ENCODE data around the gene SSB.
"Not testable (repeated sequence)": the region's sequence is repeated elsewhere in the genome, so short reads cannot be mapped to it uniquely, and the experiment has no call there.

Gene SSB

DNA sequence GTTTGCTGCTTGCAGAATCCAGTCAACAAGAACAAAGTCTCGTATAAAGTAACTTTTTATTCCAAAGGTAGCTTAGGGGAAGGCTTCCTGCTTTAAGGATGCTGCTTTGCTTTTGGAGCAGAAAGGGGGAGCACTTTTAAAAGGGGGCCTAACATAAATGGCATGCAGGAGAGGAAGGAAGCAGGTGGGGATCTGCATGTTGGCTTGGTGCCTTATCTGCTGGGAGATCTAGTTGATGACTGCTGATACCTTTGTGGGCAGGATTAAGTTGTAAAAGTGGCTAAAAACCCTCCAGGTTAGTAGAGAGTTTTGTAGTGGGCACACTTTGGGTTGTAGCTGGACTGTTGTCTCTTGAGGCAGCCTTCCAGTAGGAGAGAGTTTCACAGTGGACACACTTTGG, 51.0 kb downstream of the SSB start:
- no peaks in the 10 kb centered on the region for H3K4me1 ChIP-seq (ENCODE audit: control insufficient read depth in 1 of 2, insufficient read depth in 2 of 2, low read length in 2 of 2)
- no peak overlapping the region for H3K4me3 ChIP-seq (ENCODE audit: low read depth in 1 of 2, low read length in 2 of 2)
- H3K27ac ChIP-seq (ENCODE audit: low read depth, low read length), result no peak overlapping the region
- no peaks in the 10 kb centered on the region for H3K27me3 ChIP-seq (ENCODE audit: control insufficient read depth in 1 of 2, insufficient read depth in 2 of 2, low read length in 2 of 2)
- H3K9ac ChIP-seq (ENCODE audit: low read depth in 1 of 2, low read length in 2 of 2), result no peak overlapping the region
- H3K9me3 ChIP-seq (ENCODE audit: control insufficient read depth in 1 of 2, low read length in 2 of 2), result peaks cover 0 to 2% of the 10 kb centered on the region in 2 donors
- H3K36me3 ChIP-seq (ENCODE audit: control insufficient read depth in 1 of 2, insufficient read depth in 2 of 2, low read length in 2 of 2), result no peaks in the 10 kb centered on the region

GRCh38 chr2:169853041-169853668, 54.5 kb downstream of the SSB start:
- H3K27ac ChIP-seq (ENCODE audit: low read depth, low read length), result no peak overlapping the region
- H3K4me3 ChIP-seq (ENCODE audit: low read depth in 1 of 2, low read length in 2 of 2), result no peak overlapping the region
- H3K9me3 ChIP-seq (ENCODE audit: control insufficient read depth in 1 of 2, low read length in 2 of 2), result peaks cover 0 to 2% of the 10 kb centered on the region in 2 donors
- H3K36me3 ChIP-seq (ENCODE audit: control insufficient read depth in 1 of 2, insufficient read depth in 2 of 2, low read length in 2 of 2), result no peaks in the 10 kb centered on the region
- no peaks in the 10 kb centered on the region for H3K4me1 ChIP-seq (ENCODE audit: control insufficient read depth in 1 of 2, insufficient read depth in 2 of 2, low read length in 2 of 2)
- no peaks in the 10 kb centered on the region for H3K27me3 ChIP-seq (ENCODE audit: control insufficient read depth in 1 of 2, insufficient read depth in 2 of 2, low read length in 2 of 2)
- no peak overlapping the region for H3K9ac ChIP-seq (ENCODE audit: low read depth in 1 of 2, low read length in 2 of 2)

DNA sequence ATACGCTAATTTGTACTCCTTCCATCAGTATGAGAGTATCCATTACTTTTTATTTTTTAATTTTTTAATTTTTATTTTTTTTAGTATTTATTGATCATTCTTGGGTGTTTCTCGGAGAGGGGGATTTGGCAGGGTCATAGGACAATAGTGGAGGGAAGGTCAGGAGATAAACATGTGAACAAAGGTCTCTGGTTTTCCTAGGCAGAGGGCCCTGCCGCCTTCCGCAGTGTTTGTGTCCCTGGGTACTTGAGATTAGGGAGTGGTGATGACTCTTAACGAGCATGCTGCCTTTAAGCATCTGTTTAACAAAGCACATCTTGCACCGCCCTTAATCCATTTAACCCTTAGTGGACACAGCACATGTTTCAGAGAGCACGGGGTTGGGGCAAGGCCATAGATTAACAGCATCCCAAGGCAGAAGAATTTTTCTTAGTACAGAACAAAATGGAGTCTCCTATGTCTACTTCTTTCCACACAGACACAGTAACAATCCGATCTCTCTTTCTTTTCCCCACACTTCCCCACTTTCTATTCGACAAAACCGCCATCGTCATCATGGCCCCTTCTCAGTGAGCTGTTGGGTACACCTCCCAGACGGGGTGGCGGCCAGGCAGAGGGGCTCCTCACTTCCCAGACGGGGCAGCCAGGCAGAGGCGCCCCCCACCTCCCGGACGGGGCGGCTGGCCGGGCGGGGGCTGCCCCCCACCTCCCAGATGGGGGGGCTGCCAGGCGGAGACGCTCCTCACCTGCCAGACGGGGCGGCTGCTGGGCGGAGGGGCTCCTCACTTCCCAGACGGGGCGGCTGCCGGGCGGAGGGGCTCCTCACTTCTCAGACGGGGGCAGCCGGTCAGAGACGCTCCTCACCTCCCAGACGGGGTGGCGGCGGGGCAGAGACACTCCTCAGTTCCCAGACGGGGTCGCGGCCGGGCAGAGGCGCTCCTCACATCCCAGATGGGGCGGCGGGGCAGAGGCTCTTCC, 56.9 kb downstream of the SSB start:
- not testable (repeated sequence) for H3K27ac ChIP-seq (ENCODE audit: low read depth, low read length); H3K36me3 ChIP-seq (ENCODE audit: control insufficient read depth in 1 of 2, insufficient read depth in 2 of 2, low read length in 2 of 2); H3K9me3 ChIP-seq (ENCODE audit: control insufficient read depth in 1 of 2, low read length in 2 of 2); H3K4me1 ChIP-seq (ENCODE audit: control insufficient read depth in 1 of 2, insufficient read depth in 2 of 2, low read length in 2 of 2); H3K4me3 ChIP-seq (ENCODE audit: low read depth in 1 of 2, low read length in 2 of 2); H3K9ac ChIP-seq (ENCODE audit: low read depth in 1 of 2, low read length in 2 of 2); H3K27me3 ChIP-seq (ENCODE audit: control insufficient read depth in 1 of 2, insufficient read depth in 2 of 2, low read length in 2 of 2)

GRCh38 chr2:169859423-169859822, 60.8 kb downstream of the SSB start:
- Histone ChIP-seq H3K9me3 (ENCODE audit: control insufficient read depth in 1 of 2, low read length in 2 of 2) (no peaks in the 10 kb centered on the region), H3K27ac (ENCODE audit: low read depth, low read length) (no peak overlapping the region), H3K9ac (ENCODE audit: low read depth in 1 of 2, low read length in 2 of 2) (no peak overlapping the region), H3K4me3 (ENCODE audit: low read depth in 1 of 2, low read length in 2 of 2) (no peak overlapping the region), H3K4me1 (ENCODE audit: control insufficient read depth in 1 of 2, insufficient read depth in 2 of 2, low read length in 2 of 2) (no peaks in the 10 kb centered on the region), H3K36me3 (ENCODE audit: control insufficient read depth in 1 of 2, insufficient read depth in 2 of 2, low read length in 2 of 2) (no peaks in the 10 kb centered on the region), H3K27me3 (ENCODE audit: control insufficient read depth in 1 of 2, insufficient read depth in 2 of 2, low read length in 2 of 2) (no peaks in the 10 kb centered on the region)

DNA sequence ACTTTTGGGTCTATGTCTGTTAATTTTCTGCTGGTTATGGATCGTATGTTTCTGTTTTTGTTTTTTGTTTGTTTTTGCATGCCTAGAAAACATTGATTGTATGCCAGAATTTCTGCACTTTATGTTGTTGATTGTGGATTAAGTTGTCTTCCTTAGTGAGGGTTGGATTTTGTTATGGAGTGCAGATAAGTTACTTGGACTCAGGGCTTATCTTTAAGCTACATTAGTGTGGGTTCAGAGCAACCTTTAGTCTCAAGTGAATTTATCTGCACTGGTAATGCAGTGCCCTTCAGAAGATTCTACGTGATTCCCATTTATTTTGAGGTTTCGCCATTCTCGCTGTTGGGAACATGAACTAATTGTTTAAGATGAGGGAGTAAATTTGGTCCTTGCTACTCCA, 61.5 kb downstream of the SSB start:
- no peaks in the 10 kb centered on the region for H3K9me3 ChIP-seq (ENCODE audit: control insufficient read depth in 1 of 2, low read length in 2 of 2)
- no peak overlapping the region for H3K9ac ChIP-seq (ENCODE audit: low read depth in 1 of 2, low read length in 2 of 2)
- no peaks in the 10 kb centered on the region for H3K27me3 ChIP-seq (ENCODE audit: control insufficient read depth in 1 of 2, insufficient read depth in 2 of 2, low read length in 2 of 2)
- H3K27ac ChIP-seq (ENCODE audit: low read depth, low read length), result no peak overlapping the region
- no peak overlapping the region for H3K4me3 ChIP-seq (ENCODE audit: low read depth in 1 of 2, low read length in 2 of 2)
- H3K36me3 ChIP-seq (ENCODE audit: control insufficient read depth in 1 of 2, insufficient read depth in 2 of 2, low read length in 2 of 2), result no peaks in the 10 kb centered on the region
- no peaks in the 10 kb centered on the region for H3K4me1 ChIP-seq (ENCODE audit: control insufficient read depth in 1 of 2, insufficient read depth in 2 of 2, low read length in 2 of 2)
